ENCODE data around the gene SEMA5B.

The SEMA5B gene

DNA sequence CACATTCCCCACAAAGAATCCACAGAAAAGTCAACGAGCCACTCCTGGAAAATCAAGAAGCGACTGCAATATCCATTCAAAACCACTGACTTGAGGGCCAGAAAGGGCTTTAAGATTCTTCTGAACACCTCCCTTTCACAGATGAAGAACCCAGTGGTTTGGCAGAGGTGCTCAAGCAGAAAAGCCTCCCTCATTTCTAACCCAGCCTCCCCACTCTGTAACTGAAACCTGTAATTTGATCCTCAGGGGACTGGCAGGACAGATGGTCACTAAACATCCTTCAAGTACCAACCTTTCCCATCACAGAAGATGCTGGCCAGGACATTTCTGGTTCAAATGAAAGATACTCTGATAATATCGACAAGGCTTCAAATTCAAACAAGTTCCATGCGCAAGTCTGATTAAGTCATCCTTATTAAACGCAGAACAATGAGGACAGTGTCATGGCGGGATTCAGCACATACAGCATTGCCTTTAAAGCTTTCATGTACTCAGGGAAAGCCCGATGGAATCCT is 5.5 kb downstream of the SEMA5B start:
- H3K36me3 ChIP-seq (ENCODE audit: control insufficient read depth, insufficient read depth, low read length), result no peaks in the 10 kb centered on the region
- peaks cover 43% of the 10 kb centered on the region for H3K4me1 ChIP-seq (ENCODE audit: control insufficient read depth, insufficient read depth, low read length)
- H3K4me3 ChIP-seq (ENCODE audit: low read depth, low read length), result peak overlapping the region; percentile 24; the same call in 1 of the 2 replicates
- peaks cover 31% of the 10 kb centered on the region for H3K27me3 ChIP-seq (ENCODE audit: control insufficient read depth, insufficient read depth, low read length)
- H3K27ac ChIP-seq (ENCODE audit: low read depth, low read length), result peak overlapping the region; percentile 59
- no peak overlapping the region for H3K9ac ChIP-seq (ENCODE audit: low read depth, low read length)
- H3K9me3 ChIP-seq (ENCODE audit: control insufficient read depth, insufficient read depth, low read length), result no peaks in the 10 kb centered on the region

DNA sequence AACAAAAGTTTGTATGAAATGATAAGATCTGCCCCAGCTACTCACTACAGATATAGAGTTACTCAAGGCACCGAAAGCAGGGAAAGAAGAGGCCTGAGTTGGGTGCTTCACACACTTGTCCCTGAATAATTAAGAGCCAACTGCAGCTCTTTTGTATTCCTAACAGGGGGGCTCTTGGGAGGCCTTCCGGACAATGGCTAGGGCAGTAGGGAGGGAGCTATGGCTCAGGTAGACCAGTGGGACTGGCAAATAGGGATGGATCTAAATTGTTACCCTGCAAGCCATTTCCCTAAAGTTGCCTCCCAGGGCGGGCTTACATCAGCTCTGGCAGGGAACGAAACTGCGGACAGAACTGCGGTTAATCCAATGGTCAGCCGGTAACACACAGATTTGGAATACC is 6.2 kb downstream of the SEMA5B start:
- Histone ChIP-seq H3K4me1 (ENCODE audit: control insufficient read depth, insufficient read depth, low read length) (peaks cover 43% of the 10 kb centered on the region), H3K27me3 (ENCODE audit: control insufficient read depth, insufficient read depth, low read length) (peaks cover 31% of the 10 kb centered on the region), H3K27ac (ENCODE audit: low read depth, low read length) (peak overlapping the region; percentile 59), H3K4me3 (ENCODE audit: low read depth, low read length) (peak overlapping the region; percentile 24), H3K36me3 (ENCODE audit: control insufficient read depth, insufficient read depth, low read length) (no peaks in the 10 kb centered on the region), H3K9ac (ENCODE audit: low read depth, low read length) (no peak overlapping the region), H3K9me3 (ENCODE audit: control insufficient read depth, insufficient read depth, low read length) (no peaks in the 10 kb centered on the region)

DNA sequence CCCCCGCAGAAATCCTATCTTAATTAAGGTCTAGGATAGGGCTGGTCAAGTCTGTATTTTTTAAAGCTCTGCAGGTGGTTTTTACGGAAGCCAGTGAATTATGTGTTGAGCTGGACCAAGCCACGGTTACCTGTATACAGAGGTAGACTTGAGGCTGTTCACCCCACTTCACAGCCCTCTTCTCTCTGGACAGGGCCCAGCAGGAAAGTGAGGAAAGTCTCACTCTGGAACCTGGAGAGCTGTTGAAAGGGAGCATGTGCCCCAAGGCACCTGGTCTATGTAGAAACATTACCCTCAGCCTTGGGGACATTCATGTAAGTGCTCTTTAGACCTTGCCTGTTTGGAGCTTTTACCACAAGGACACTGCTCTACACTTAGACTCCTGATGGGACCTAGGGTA is 6.9 kb downstream of the SEMA5B start:
- H3K4me3 ChIP-seq (ENCODE audit: low read depth, low read length), result 0 out of 2 replicates have a peak overlapping the region, but pooled peaks have one; percentile 24
- peaks cover 28% of the 10 kb centered on the region for H3K27me3 ChIP-seq (ENCODE audit: control insufficient read depth, insufficient read depth, low read length)

DNA sequence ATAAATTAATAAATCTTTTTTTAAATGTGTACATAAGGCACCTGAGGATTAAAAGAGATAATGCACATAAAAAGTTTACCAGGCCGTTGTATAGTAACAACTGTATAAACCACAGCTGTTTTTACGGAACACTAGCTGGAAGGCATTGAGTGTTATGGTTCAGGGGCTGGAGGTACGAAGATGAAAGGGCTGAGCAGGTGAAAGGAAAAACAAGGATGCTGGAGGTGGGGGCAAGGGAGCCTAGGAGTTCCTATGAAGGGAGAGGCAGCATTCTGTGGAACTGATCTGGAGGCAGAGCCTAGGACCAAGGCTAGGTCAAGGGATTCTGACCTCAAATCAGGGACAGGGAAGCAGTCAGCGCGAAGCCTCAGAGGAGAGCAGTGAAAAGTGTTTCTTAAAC is 8.0 kb downstream of the SEMA5B start:
- Histone ChIP-seq H3K36me3 (ENCODE audit: control insufficient read depth, insufficient read depth, low read length) (no peaks in the 10 kb centered on the region), H3K27ac (ENCODE audit: low read depth, low read length) (no peak overlapping the region), H3K4me3 (ENCODE audit: low read depth, low read length) (no peak overlapping the region), H3K4me1 (ENCODE audit: control insufficient read depth, insufficient read depth, low read length) (peaks cover 41% of the 10 kb centered on the region), H3K9ac (ENCODE audit: low read depth, low read length) (no peak overlapping the region), H3K9me3 (ENCODE audit: control insufficient read depth, insufficient read depth, low read length) (no peaks in the 10 kb centered on the region), H3K27me3 (ENCODE audit: control insufficient read depth, insufficient read depth, low read length) (peaks cover 17% of the 10 kb centered on the region)

More for the DNA sequence above, 6.9 kb downstream of the SEMA5B start:
- Histone ChIP-seq H3K27ac (ENCODE audit: low read depth, low read length) (no peak overlapping the region), H3K9me3 (ENCODE audit: control insufficient read depth, insufficient read depth, low read length) (no peaks in the 10 kb centered on the region), H3K9ac (ENCODE audit: low read depth, low read length) (no peak overlapping the region), H3K36me3 (ENCODE audit: control insufficient read depth, insufficient read depth, low read length) (no peaks in the 10 kb centered on the region), H3K4me1 (ENCODE audit: control insufficient read depth, insufficient read depth, low read length) (peaks cover 42% of the 10 kb centered on the region)

DNA sequence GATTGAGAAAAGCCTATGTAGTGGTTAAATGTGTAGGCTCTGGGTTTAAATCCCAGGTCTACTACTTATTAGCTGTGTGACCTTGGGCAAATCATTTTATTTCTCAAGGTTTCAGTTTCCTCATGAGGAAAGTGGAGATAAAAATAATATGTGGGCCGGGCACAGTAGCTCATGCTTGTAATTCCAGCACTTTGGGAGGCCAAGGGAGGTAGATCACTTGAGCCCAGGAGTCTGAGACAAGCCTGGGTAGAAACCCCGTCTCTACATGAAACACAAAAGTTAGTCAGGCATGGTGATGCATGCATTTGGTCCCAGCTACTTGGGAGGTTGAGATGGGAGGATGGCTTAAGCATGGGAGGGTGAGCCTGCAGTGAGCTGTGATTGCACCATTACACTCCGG is 8.4 kb downstream of the SEMA5B start:
- no peaks in the 10 kb centered on the region for H3K36me3 ChIP-seq (ENCODE audit: control insufficient read depth, insufficient read depth, low read length)
- peaks cover 13% of the 10 kb centered on the region; the same call in 1 of the 2 replicates for H3K27me3 ChIP-seq (ENCODE audit: control insufficient read depth, insufficient read depth, low read length)

DNA sequence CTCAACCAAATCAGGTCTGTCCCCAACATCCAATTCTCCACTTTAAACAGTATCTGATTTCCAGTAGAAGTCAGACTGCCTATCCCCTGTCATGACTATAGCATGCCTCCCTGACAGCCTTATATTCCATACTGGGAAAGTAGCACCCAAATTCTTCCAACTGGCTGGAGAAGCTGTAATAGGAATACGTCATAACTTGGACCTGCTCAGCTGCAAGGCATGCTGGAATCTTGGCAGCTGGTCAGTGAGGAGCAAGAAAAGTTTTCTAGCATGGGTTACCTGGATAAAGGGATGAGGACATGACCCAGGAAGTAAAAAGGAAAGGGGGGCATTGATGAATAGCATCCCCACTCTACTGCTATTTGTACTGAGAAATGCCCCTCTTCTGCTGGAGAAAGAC is 8.9 kb downstream of the SEMA5B start:
- H3K4me3 ChIP-seq (ENCODE audit: low read depth, low read length), result no peak overlapping the region
- H3K9me3 ChIP-seq (ENCODE audit: control insufficient read depth, insufficient read depth, low read length), result no peaks in the 10 kb centered on the region
- no peak overlapping the region for H3K9ac ChIP-seq (ENCODE audit: low read depth, low read length)
- H3K27me3 ChIP-seq (ENCODE audit: control insufficient read depth, insufficient read depth, low read length), result peaks cover 8% of the 10 kb centered on the region; the same call in 1 of the 2 replicates
- H3K36me3 ChIP-seq (ENCODE audit: control insufficient read depth, insufficient read depth, low read length), result no peaks in the 10 kb centered on the region
- H3K27ac ChIP-seq (ENCODE audit: low read depth, low read length), result no peak overlapping the region
- peaks cover 38% of the 10 kb centered on the region for H3K4me1 ChIP-seq (ENCODE audit: control insufficient read depth, insufficient read depth, low read length)

More for the DNA sequence above, 8.4 kb downstream of the SEMA5B start:
- Histone ChIP-seq H3K27ac (ENCODE audit: low read depth, low read length) (no peak overlapping the region), H3K9ac (ENCODE audit: low read depth, low read length) (no peak overlapping the region), H3K4me3 (ENCODE audit: low read depth, low read length) (no peak overlapping the region), H3K4me1 (ENCODE audit: control insufficient read depth, insufficient read depth, low read length) (peaks cover 41% of the 10 kb centered on the region), H3K9me3 (ENCODE audit: control insufficient read depth, insufficient read depth, low read length) (no peaks in the 10 kb centered on the region)

DNA sequence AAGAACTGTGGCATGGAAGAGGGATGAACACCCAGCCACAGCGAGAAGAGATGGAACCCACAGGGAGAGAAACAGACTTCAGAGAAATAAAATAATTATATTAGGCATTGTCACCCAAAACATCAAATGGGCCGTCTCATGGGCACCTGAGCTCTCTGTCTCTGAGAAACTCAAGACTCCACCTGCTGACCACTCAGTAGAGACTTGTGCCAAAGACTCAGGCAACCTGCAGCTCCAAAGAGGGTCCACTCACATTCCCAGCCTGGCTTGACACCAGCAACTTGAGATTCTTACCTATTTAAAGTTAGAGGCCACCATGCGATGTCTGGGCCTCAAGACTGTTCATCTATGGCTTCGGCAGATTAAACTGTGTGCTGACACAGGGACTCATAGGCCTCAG is 12.0 kb downstream of the SEMA5B start:
- 0 out of 2 replicates have a peak, but pooled peaks cover 7% of the 10 kb centered on the region for H3K36me3 ChIP-seq (ENCODE audit: control insufficient read depth, insufficient read depth, low read length)
- H3K9ac ChIP-seq (ENCODE audit: low read depth, low read length), result no peak overlapping the region
- H3K4me1 ChIP-seq (ENCODE audit: control insufficient read depth, insufficient read depth, low read length), result peaks cover 9% of the 10 kb centered on the region; the same call in 1 of the 2 replicates
- H3K4me3 ChIP-seq (ENCODE audit: low read depth, low read length), result no peak overlapping the region
- peaks cover 2% of the 10 kb centered on the region; the same call in 1 of the 2 replicates for H3K27me3 ChIP-seq (ENCODE audit: control insufficient read depth, insufficient read depth, low read length)
- H3K27ac ChIP-seq (ENCODE audit: low read depth, low read length), result no peak overlapping the region
- H3K9me3 ChIP-seq (ENCODE audit: control insufficient read depth, insufficient read depth, low read length), result no peaks in the 10 kb centered on the region

DNA sequence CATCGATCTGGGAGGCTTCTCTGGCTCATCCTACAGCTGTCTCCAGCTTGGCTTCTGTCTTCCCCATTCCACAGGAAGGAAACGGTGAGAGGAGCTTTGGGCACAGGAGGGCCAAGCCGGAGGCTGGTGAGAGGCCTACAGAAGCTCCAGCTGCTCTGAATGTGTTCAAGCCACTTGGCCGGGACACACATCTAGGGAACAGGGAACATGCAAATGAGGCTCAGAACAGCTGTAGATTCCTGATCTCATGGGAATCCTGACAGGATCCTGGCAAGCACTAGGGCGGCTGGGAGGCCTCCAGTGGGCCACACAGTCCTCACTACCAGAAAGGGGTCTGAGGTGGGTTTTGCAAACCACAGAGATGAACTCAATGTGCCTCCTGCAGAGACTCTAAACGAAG is 13.7 kb downstream of the SEMA5B start:
- Histone ChIP-seq H3K4me1 (ENCODE audit: control insufficient read depth, insufficient read depth, low read length) (peaks cover 4% of the 10 kb centered on the region; the same call in 1 of the 2 replicates), H3K9ac (ENCODE audit: low read depth, low read length) (no peak overlapping the region), H3K27ac (ENCODE audit: low read depth, low read length) (no peak overlapping the region), H3K36me3 (ENCODE audit: control insufficient read depth, insufficient read depth, low read length) (0 out of 2 replicates have a peak, but pooled peaks cover 7% of the 10 kb centered on the region), H3K4me3 (ENCODE audit: low read depth, low read length) (no peak overlapping the region), H3K9me3 (ENCODE audit: control insufficient read depth, insufficient read depth, low read length) (no peaks in the 10 kb centered on the region), H3K27me3 (ENCODE audit: control insufficient read depth, insufficient read depth, low read length) (peaks cover 2% of the 10 kb centered on the region; the same call in 1 of the 2 replicates)

DNA sequence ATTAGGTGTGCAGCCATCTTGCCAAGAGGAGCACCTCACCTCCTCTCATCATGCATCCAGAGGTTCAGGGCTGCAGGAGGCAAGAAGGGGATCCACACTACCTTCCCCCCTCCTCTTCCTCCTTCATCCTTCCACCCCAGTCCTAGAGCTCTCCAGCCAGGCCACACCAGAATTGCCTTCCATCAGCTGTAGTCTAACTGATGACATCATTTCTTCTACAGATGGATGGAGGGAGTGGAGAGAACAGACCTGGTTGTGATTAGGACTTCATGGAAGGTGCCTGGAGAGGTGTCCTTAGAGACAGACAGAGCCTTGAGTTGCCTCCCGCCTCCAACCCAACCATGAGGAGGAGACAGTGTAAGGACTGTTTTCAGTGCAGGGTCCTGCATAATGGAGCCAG is 14.9 kb downstream of the SEMA5B start:
- H3K4me1 ChIP-seq (ENCODE audit: control insufficient read depth, insufficient read depth, low read length), result peaks cover 4% of the 10 kb centered on the region; the same call in 1 of the 2 replicates
- no peak overlapping the region for H3K27ac ChIP-seq (ENCODE audit: low read depth, low read length)
- H3K27me3 ChIP-seq (ENCODE audit: control insufficient read depth, insufficient read depth, low read length), result no peaks in the 10 kb centered on the region
- H3K9me3 ChIP-seq (ENCODE audit: control insufficient read depth, insufficient read depth, low read length), result no peaks in the 10 kb centered on the region
- no peak overlapping the region for H3K9ac ChIP-seq (ENCODE audit: low read depth, low read length)
- H3K4me3 ChIP-seq (ENCODE audit: low read depth, low read length), result no peak overlapping the region
- 0 out of 2 replicates have a peak, but pooled peaks cover 7% of the 10 kb centered on the region for H3K36me3 ChIP-seq (ENCODE audit: control insufficient read depth, insufficient read depth, low read length)

DNA sequence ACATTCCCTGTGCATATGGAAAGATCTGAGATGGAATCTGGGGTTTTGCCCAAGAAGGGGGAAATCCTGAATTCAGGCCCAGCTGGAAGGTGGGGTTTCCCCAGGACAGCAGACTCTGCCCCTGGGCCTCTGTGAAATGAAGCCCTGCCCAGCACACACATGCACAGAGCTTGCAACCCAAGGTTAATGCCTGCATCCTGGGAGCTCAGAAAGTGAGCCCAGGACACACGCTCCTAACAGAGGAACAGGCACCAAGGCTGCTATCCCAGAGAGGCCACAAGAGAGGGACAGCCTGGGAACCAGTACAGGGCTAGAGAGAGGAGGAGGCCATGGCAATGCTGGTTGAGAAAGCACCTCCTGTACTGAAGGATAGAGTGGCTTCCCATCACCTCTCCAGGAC is 16.1 kb downstream of the SEMA5B start:
- no peak overlapping the region for H3K9ac ChIP-seq (ENCODE audit: low read depth, low read length)
- no peak overlapping the region for H3K4me3 ChIP-seq (ENCODE audit: low read depth, low read length)
- no peak overlapping the region for H3K27ac ChIP-seq (ENCODE audit: low read depth, low read length)
- H3K9me3 ChIP-seq (ENCODE audit: control insufficient read depth, insufficient read depth, low read length), result no peaks in the 10 kb centered on the region
- peaks cover 4% of the 10 kb centered on the region; the same call in 1 of the 2 replicates for H3K4me1 ChIP-seq (ENCODE audit: control insufficient read depth, insufficient read depth, low read length)
- H3K36me3 ChIP-seq (ENCODE audit: control insufficient read depth, insufficient read depth, low read length), result 0 out of 2 replicates have a peak, but pooled peaks cover 7% of the 10 kb centered on the region
- no peaks in the 10 kb centered on the region for H3K27me3 ChIP-seq (ENCODE audit: control insufficient read depth, insufficient read depth, low read length)

DNA sequence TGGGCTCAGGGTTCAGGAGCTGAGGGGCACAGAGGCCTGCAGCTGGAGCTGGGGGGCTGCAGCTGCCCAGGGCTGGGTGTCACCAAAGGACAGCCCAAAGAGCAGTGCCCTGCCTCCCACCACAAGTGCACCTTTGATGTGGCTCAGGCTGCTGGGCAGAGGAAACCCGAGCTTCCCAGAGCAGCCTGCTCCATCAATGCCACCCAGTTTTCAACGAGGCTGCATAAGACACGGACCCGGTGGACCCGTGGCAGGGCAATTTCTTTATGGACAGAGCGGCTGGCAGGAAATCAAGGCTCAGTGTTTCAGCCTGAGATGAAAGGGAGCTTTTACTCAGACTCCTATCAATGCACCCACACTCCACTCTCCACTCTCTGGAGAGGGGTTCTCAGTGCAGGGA is 18.7 kb downstream of the SEMA5B start:
- H3K36me3 ChIP-seq (ENCODE audit: control insufficient read depth, insufficient read depth, low read length), result 0 out of 2 replicates have a peak, but pooled peaks cover 7% of the 10 kb centered on the region
- H3K9me3 ChIP-seq (ENCODE audit: control insufficient read depth, insufficient read depth, low read length), result no peaks in the 10 kb centered on the region
- no peak overlapping the region for H3K9ac ChIP-seq (ENCODE audit: low read depth, low read length)
- no peaks in the 10 kb centered on the region for H3K27me3 ChIP-seq (ENCODE audit: control insufficient read depth, insufficient read depth, low read length)
- H3K4me1 ChIP-seq (ENCODE audit: control insufficient read depth, insufficient read depth, low read length), result no peaks in the 10 kb centered on the region
- H3K27ac ChIP-seq (ENCODE audit: low read depth, low read length), result no peak overlapping the region
- H3K4me3 ChIP-seq (ENCODE audit: low read depth, low read length), result no peak overlapping the region

All from HUES48 (cell line).